Progenitor cell of endocrine pancreas (in vitro differentiated cells): Measurements from ENCODE around the gene ANXA11. TPM values are rescaled to one million over a fixed set of nuclear protein-coding genes. Genes with fewer than 3 reads are reported as not detected.
A peak's percentile ranks its signal among the peaks of the same experiment; 100 is the strongest.

ENCODE experiments used
- DNase-seq: peaks from one replicate; pipeline ENCODE4 v3.0.0; 2021; ENCODE audit warnings: low spot score; ENCODE audit not compliant: unreplicated experiment
- H3K27ac Mint-ChIP-seq: 2 replicates; pipeline ENCODE4 v1.8.0; 2021; ENCODE audit warnings: mild to moderate bottlenecking, moderate library complexity, mixed read lengths
- H3K27me3 Mint-ChIP-seq: 2 replicates; pipeline ENCODE4 v1.8.0; 2021; ENCODE audit warnings: mixed read lengths
- H3K36me3 Mint-ChIP-seq: 2 replicates; pipeline ENCODE4 v1.8.0; 2022; ENCODE audit warnings: mixed read lengths; ENCODE audit not compliant: insufficient read depth
- H3K4me1 Mint-ChIP-seq: 2 replicates; pipeline ENCODE4 v1.8.0; 2021; ENCODE audit warnings: low read depth, mixed read lengths
- H3K4me3 Mint-ChIP-seq: 2 replicates; pipeline ENCODE4 v1.8.0; 2021; ENCODE audit warnings: low read depth, mild to moderate bottlenecking, moderate library complexity, mixed read lengths
- H3K9me3 Mint-ChIP-seq: 2 replicates; pipeline ENCODE4 v1.8.0; 2021; ENCODE audit warnings: low read depth, mixed read lengths
- CTCF ChIP-seq: fragments of 200-600 bp; sonication (generic); IDR thresholded peaks from one replicate; pipeline ENCODE4 v1.5.0; 2021; ENCODE audit warnings: antibody characterized with exemption, mild to moderate bottlenecking; ENCODE audit not compliant: unreplicated experiment
- total RNA-seq: library from RNA; stranded (reverse); gene quantifications from 2 replicates; pipeline ENCODE4 v1.2.1, GENCODE V29; 2021

ANXA11 gene
- total RNA-seq, 1 donor from 2014 or later = 120 TPM

GRCh38 chr10:80168679-80169380, 36.5 kb downstream of the ANXA11 start:
- no peak overlapping the region for H3K4me3 Mint-ChIP-seq
- no peak overlapping the region for H3K27ac Mint-ChIP-seq
- peak; percentile 34 for TF ChIP-seq CTCF
- peaks cover 15% of the 10 kb centered on the region for H3K4me1 Mint-ChIP-seq
- H3K27me3 Mint-ChIP-seq = no peaks in the 10 kb centered on the region
- H3K9me3 Mint-ChIP-seq = no peaks in the 10 kb centered on the region
- DNase-seq = no peak
- peaks cover 9% of the 10 kb centered on the region for H3K36me3 Mint-ChIP-seq

GRCh38 chr10:80168162-80168511, 37.2 kb downstream of the ANXA11 start:
- TF ChIP-seq CTCF = no peak

GRCh38 chr10:80167471-80168161, 37.7 kb downstream of the ANXA11 start:
- no peak for DNase-seq
- Mint-ChIP-seq H3K36me3 (peaks cover 10% of the 10 kb centered on the region), H3K9me3 (no peaks in the 10 kb centered on the region), H3K4me3 (no peak overlapping the region), H3K4me1 (peaks cover 17% of the 10 kb centered on the region), H3K27ac (no peak overlapping the region), H3K27me3 (no peaks in the 10 kb centered on the region)
- TF ChIP-seq CTCF = no peak

More at GRCh38 chr10:80168162-80168511, 37.2 kb downstream of the ANXA11 start:
- no peaks in the 10 kb centered on the region for H3K9me3 Mint-ChIP-seq
- no peak overlapping the region for H3K27ac Mint-ChIP-seq
- peaks cover 17% of the 10 kb centered on the region for H3K4me1 Mint-ChIP-seq
- no peak overlapping the region for H3K4me3 Mint-ChIP-seq
- no peak for DNase-seq
- no peaks in the 10 kb centered on the region for H3K27me3 Mint-ChIP-seq
- peaks cover 9% of the 10 kb centered on the region for H3K36me3 Mint-ChIP-seq

GRCh38 chr10:80166581-80167470, 38.5 kb downstream of the ANXA11 start:
- H3K4me1 Mint-ChIP-seq = peaks cover 13% of the 10 kb centered on the region
- no peaks in the 10 kb centered on the region for H3K9me3 Mint-ChIP-seq
- H3K27me3 Mint-ChIP-seq = no peaks in the 10 kb centered on the region
- no peak overlapping the region for H3K27ac Mint-ChIP-seq
- no peak for TF ChIP-seq CTCF
- peaks cover 10% of the 10 kb centered on the region for H3K36me3 Mint-ChIP-seq
- H3K4me3 Mint-ChIP-seq = no peak overlapping the region
- no peak for DNase-seq

GRCh38 chr10:80165173-80165572, 40.2 kb downstream of the ANXA11 start:
- Mint-ChIP-seq H3K36me3 (peaks cover 18% of the 10 kb centered on the region), H3K4me1 (peaks cover 6% of the 10 kb centered on the region), H3K9me3 (no peaks in the 10 kb centered on the region), H3K27me3 (no peaks in the 10 kb centered on the region), H3K27ac (no peak overlapping the region), H3K4me3 (no peak overlapping the region)
- TF ChIP-seq CTCF = no peak
- DNase-seq = no peak
